ENCODE measurements around the gene MYH11.
"Not testable (repeated sequence)": the region's sequence is repeated elsewhere in the genome, so short reads cannot be mapped to it uniquely, and the experiment has no call there.

MYH11 gene

DNA sequence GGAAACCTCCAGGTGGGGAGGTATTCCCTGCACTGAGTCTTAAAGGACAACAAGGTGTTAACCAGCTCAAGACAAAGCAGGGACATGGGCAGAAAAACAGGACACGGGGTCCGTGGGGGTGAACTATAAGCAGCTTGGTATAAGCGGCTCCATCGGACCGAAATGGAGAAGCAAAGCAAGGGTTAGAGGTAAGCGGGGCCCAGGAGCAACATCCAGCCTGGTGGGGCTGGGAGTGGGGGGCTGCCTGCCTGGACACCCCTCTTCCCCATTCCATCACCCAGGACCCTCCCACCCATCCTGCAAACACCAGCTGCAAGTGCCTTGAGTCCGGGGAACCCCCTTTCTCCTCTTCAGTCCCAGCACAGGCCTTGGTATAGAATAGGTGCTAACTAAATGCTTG, 29.5 kb downstream of the MYH11 start:
- no peak for DNase-seq (ENCODE audit: low read depth in 2 of 2)
- H3K4me3 ChIP-seq (replicated peaks in 1 of 2; ENCODE audit: low read depth in 2 of 2, low read length in 2 of 2) = no peak overlapping the region
- TF ChIP-seq, protein P1, sequence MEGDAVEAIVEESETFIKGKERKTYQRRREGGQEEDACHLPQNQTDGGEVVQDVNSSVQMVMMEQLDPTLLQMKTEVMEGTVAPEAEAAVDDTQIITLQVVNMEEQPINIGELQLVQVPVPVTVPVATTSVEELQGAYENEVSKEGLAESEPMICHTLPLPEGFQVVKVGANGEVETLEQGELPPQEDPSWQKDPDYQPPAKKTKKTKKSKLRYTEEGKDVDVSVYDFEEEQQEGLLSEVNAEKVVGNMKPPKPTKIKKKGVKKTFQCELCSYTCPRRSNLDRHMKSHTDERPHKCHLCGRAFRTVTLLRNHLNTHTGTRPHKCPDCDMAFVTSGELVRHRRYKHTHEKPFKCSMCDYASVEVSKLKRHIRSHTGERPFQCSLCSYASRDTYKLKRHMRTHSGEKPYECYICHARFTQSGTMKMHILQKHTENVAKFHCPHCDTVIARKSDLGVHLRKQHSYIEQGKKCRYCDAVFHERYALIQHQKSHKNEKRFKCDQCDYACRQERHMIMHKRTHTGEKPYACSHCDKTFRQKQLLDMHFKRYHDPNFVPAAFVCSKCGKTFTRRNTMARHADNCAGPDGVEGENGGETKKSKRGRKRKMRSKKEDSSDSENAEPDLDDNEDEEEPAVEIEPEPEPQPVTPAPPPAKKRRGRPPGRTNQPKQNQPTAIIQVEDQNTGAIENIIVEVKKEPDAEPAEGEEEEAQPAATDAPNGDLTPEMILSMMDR (IDR thresholded peaks at IDR 0.05; ENCODE audit: low read depth, low read length) = no peak

- DNase-seq (ENCODE audit: low read depth in 2 of 2) = no peak
- H3K4me3 ChIP-seq (replicated peaks in 1 of 2; ENCODE audit: low read depth in 2 of 2, low read length in 2 of 2) = no peak overlapping the region
- TF ChIP-seq, protein P1 (IDR thresholded peaks at IDR 0.05; ENCODE audit: low read depth, low read length) = no peak
Observed at GRCh38 chr16:15825750-15826305, 31.0 kb downstream of the MYH11 start.

DNA sequence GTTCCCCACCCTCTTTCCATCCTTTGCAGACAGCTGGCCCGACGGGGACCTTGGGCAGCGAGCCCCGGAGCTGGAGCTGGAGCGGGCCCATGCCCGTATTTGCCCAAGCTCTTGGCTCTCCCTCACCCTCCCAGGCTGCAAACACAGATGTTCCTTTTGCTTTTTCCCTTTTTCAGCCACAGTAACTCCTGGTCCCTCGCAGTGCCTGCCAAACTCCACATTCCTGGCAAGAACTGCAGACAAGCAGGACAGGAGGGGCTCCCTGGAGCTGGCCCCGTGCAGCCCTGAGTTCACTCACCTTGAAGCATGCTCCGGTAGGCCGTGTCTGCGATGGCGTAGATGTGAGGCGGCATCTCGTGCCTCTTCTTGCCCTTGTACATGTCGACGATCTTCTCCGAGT, 33.9 kb downstream of the MYH11 start:
- H3K4me3 ChIP-seq (replicated peaks in 1 of 2; ENCODE audit: low read depth in 2 of 2, low read length in 2 of 2) = no peak overlapping the region
- no peak for DNase-seq (ENCODE audit: low read depth in 2 of 2)
- TF ChIP-seq, protein P1 (IDR thresholded peaks at IDR 0.05; ENCODE audit: low read depth, low read length) = no peak

GRCh38 chr16:15820837-15821236, 36.0 kb downstream of the MYH11 start:
- no peak for DNase-seq (ENCODE audit: low read depth in 2 of 2)
- no peak overlapping the region for H3K4me3 ChIP-seq (replicated peaks in 1 of 2; ENCODE audit: low read depth in 2 of 2, low read length in 2 of 2)
- TF ChIP-seq, protein P1 (IDR thresholded peaks at IDR 0.05; ENCODE audit: low read depth, low read length) = no peak

DNA sequence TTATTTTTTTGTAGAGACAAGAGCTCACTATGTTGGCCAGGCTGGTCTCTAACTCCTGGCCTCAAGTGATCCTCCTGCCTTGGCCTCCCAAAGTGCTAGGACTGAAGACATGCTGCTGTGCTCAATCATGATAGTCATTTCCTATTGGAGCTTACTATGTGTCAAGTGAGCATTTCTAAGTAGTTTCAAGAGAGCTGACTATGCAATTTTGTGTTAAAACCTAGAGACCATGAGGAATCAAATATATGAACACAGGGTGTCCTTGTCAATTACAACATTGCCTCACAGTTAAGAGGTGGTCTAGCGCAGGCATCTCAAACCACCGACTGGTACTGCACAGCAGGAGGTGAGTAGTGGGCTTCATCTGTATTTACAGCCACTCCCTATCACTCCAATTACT, 37.8 kb downstream of the MYH11 start:
- TF ChIP-seq, protein P1 (IDR thresholded peaks at IDR 0.05; ENCODE audit: low read depth, low read length) = no peak
- no peak for DNase-seq (ENCODE audit: low read depth in 2 of 2)

DNA sequence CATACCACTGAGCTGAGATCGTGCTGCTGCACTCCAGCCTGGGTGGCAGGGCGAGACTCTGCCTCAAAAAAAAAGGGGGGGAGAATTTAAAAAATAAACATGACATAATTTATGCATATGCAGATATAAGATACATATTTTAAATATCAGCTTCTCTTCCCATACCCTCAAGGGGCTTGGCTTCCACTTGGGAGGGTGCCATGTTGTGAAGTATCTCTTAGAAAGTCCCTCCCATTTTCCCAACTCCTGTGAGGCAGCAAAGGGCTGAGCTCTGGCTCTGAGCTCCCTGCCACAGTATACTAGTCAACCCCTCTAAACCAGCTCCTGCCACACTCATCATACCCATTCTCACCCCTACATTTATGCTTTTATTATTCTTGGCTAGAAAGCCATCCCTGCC, 39.4 kb downstream of the MYH11 start:
- H3K4me3 ChIP-seq (replicated peaks in 1 of 2; ENCODE audit: low read depth in 2 of 2, low read length in 2 of 2) = no peak overlapping the region
- no peak for DNase-seq (ENCODE audit: low read depth in 2 of 2)
- TF ChIP-seq, protein P1 (IDR thresholded peaks at IDR 0.05; ENCODE audit: low read depth, low read length) = no peak

More for the DNA sequence above, 37.8 kb downstream of the MYH11 start:
- H3K4me3 ChIP-seq (replicated peaks in 1 of 2; ENCODE audit: low read depth in 2 of 2, low read length in 2 of 2) = no peak overlapping the region

DNA sequence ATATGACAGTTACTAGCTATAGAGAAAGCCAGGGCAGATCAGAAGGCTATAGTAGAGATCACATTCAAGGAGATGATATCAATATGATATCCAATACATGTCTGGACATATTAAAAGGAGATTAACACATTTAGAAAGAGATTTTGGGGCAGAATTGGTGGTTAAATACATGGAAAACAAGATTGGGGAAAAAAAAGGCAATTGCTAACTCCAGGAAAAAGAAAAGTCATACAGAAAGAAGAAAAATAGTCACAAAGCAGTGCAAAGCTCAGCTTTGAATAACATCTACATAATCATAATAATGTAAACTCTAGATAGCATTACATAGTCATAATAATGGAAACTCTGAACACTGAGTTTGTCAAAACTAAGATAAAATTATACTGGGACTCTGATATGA, 40.6 kb downstream of the MYH11 start:
- H3K4me3 ChIP-seq (replicated peaks in 1 of 2; ENCODE audit: low read depth in 2 of 2, low read length in 2 of 2) = no peak overlapping the region
- DNase-seq (ENCODE audit: low read depth in 2 of 2) = no peak
- TF ChIP-seq, protein P1 (IDR thresholded peaks at IDR 0.05; ENCODE audit: low read depth, low read length) = no peak

DNA sequence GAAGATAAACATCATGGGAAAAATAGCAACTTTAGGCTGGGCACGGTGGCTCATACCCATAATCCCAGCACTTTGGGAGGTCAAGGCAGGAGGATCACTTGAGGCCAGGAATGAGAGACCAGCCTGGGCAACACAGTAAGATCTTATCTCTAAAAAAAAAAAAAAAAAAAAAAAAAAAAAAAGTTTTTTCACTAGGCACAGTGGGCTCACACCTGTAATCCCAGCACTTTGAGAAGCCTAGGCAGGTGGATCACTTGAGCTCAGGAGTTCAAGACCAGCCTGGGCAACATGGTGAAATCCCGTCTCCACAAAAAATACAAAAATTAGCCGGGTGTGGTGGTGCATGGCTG, 44.5 kb downstream of the MYH11 start:
- DNase-seq (ENCODE audit: low read depth in 2 of 2); H3K4me3 ChIP-seq (replicated peaks in 1 of 2; ENCODE audit: low read depth in 2 of 2, low read length in 2 of 2): not testable (repeated sequence)
